T-helper 2 cell treated with Interferon-gamma antibody and Interleukin-4, amounts not matched to agents 100 ng/mL and 5 ng/mL, for 36 hours (primary cell): ENCODE data around the gene HOGA1. TPM values are rescaled to one million over a fixed set of nuclear protein-coding genes. Genes with fewer than 3 reads are reported as not detected.

Source experiments
- intact Hi-C: fragments of 100-400 bp; cut with micrococcal nuclease; formaldehyde crosslinking; loops from one replicate; pipeline ENCODE4 v1.15.1; 2023
- total RNA-seq: library from RNA; stranded (reverse); gene quantifications from 2 replicates; pipeline ENCODE4 v1.2.3, GENCODE V29; 2022

The HOGA1 gene
- total RNA-seq, 1 donor from 2014 or later = not detected

DNA sequence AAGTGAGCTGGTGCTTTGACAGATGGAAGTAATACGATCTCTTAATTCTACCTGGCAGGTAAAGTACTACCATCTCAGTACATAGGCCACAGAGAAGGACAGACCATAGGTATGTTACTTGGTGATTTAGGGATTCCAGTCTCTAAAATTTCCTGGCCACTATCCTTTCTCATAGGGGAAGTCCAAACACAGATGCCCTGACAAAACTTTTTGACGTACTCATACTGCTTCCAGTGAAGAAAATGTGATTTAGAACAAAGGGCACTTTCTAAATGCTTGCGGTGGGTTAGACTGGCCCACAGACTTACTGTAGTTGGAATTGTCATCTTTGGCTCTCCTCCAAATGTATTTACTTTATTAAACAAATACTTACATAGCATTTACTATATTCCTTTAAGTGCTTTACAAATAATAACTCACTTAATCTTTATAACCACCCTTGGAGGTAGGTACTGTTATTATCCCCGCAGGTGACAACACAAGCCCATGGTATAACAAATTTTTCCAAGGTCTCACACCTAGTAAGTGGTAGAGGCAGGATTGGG is 59.3 kb downstream of the HOGA1 start:
- intact Hi-C loops = loop anchor here (5.0 kb wide), 2 partner anchors 241 to 811 kb away; partner anchors contain the start of genes LCOR and RRP12

DNA sequence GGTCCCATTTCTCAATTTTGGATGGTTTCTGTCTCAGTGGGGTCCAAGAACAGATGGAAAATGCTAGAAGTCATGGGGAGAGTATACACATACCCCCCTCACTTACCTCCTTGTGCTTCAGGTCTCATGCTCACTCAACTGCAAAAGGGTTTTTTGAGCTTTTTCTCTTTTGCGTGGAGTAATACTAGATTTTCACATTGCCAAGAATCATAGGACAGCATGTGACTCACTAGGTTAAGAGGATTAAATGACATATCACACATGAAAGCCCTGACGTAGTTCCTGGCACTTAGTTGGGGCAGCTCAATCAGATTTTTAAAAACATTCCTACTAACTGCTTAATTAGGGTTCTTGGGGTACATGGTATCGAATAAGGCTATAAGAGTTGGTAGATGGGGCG is 60.7 kb downstream of the HOGA1 start:
- intact Hi-C loops = loop anchor here (5.0 kb wide), 2 partner anchors 243 to 813 kb away; partner anchors contain the start of genes LCOR and RRP12

DNA sequence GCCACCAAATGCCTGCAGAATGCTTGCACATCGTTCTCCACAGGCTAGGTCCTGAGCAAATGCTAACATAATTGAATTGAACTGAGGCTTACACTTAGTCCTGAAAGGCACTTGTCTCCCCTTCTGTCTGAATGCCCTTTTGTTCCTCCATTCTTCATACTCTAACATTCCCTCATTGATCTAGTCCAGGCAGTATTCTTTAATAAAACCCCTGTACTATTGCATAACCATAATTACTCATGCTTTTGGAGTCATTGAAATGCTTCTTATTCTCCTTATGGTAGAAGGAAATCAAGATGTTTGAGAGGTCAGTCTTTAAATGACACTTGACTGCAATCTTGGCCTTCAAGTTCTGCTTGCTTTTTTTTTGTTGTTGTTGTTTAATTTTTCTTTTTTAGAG is 63.4 kb downstream of the HOGA1 start:
- intact Hi-C loops = no loop called here

DNA sequence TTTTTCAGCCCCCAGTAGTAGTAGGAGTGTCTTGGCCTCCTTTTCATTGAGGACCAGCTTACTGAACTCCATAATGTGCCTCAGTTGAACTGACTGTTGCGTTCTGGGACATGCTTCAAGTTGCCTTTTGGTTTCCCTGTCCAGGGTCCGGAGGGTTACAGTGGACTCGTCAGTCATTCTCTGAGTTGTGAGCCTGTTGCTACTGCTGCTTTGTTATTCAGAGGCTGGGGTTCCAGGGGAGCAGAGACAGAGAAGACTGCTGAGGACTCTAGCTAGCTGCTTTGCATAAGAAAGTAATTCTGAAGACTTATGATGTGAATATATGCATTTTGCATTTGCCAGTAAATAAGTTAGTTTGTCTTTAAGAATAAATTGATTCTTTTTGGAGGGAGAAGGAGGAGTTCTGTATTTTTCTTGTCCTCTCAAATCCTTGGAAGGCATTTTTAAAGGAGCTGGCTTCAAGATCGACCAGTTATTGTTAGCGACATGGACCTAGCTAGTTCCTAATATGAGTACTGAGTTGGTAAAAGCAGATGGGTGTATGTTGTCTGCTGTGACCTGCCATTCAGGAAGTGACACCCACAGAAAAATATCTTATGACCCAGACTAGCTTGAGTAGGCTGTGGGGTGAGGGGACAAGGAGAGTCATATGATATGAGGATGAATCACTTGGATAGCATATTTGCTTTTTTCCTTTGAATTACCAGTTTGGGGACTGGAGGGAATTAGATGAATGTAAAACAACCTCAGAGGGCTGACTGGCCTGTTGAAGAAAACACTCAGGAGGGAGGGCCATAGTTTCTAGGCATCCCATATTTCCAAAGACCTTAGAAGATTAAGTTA is 64.6 kb downstream of the HOGA1 start:
- intact Hi-C loops = loop anchor here (1.0 kb wide), 1 partner anchor 8 kb away; the partner anchor contains the start of gene PI4K2A

DNA sequence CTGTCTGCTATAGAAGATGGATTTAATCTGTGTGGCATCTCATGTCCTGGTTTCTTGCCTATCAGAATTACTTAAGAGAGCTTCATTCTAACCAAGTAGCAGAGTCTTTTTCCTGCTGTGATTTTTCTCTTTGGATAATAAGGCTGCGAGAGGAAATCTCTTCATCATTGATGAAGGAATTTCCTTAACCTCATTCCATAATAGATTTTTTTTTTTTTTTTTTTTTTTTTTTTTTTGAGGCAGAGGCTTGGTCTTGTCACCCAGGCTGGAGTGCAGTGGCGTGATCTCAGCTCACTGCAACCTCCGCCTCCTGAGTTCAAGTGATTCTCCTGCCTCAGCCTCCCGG is 65.2 kb downstream of the HOGA1 start:
- intact Hi-C loops = loop anchor here (1.0 kb wide), 1 partner anchor 9 kb away; the partner anchor contains the start of gene PI4K2A

DNA sequence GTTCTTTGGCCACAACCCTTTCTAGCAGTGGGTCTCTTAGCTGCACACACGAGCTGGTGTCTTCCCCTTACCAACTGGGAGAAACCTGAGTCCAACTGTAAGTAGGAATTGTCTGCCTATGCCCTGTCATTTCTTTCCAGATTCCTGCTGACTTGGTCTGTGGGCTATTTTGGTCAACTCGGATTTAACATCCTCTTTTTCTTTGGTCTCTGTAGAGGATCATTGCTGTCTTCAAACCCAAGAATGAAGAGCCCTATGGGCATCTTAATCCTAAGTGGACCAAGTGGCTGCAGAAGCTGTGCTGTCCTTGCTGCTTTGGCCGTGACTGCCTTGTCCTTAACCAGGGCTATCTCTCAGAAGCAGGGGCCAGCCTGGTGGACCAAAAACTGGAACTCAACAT is 66.5 kb downstream of the HOGA1 start:
- intact Hi-C loops = no loop called here

DNA sequence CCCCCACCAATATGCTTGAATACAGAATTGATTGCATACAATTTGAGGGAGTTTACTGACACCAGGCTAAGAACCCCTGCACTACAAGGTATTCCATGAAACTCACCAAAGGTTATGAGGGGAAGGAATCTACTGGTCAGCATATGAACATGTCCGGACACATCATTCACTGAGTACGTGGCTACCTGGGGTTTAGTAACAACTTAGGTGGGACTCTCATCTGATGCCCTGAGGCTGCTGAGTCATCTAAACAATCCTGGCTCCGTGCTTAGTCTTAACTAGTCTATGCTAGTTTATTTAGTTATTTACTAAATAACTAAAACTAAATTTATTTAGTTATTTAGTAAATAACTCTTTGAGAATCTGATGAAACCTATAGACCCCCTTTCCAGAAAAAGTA is 67.6 kb downstream of the HOGA1 start:
- intact Hi-C loops = no loop called here

DNA sequence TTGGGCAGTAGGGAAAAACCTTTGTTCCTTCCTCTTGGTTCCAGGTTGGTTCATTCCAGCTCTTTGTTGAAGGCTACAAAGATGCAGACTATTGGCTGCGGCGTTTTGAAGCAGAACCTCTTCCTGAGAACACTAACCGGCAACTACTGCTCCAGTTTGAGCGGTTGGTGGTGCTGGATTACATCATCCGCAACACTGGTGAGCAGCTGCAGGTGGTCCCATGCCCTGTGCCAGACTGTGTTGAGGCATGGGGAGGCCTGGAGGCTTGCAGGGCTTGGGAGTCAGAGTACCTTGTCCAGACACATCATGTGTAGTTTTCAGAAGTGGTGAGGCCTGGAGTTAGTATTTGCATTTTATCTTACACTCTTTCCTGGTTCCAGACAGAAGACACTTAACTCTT is 72.6 kb downstream of the HOGA1 start:
- intact Hi-C loops = no loop called here

DNA sequence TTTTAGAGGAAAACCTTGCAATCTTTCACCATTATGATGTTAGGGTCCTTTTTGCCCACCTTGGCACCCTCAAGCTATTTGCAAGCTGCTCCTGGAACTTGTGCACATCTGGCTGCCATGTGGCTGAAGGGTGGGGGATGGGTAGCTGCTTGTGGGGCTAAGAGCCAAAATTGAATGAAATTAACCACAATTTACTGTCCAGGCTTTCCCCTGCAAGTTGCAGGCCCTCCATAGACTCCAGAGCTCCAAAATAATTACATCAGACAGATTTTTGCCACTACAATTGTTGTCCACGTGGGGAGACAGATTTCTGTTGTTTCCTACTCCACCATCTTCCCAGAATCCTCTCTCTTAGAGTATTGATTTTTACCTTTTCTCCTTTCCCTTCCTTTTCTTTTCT is 75.4 kb downstream of the HOGA1 start:
- intact Hi-C loops = no loop called here

Other genes starting within 250 kb of the HOGA1 start
- 9.0 and 10.4 TPM in 2 replicates for gene FRAT2, start 249.7 kb upstream of the HOGA1 start, total RNA-seq
- gene RRP12, start 183.0 kb upstream of the HOGA1 start, total RNA-seq = 33.5 and 40.1 TPM in 2 replicates
- 485 and 486 TPM in 2 replicates for gene PGAM1, start 158.2 kb upstream of the HOGA1 start, total RNA-seq
- gene EXOSC1, start 138.4 kb upstream of the HOGA1 start, total RNA-seq = 53.9 and 55.1 TPM in 2 replicates
- gene ZDHHC16, start 138.2 kb upstream of the HOGA1 start, total RNA-seq = 42.3 and 42.4 TPM in 2 replicates
- 70.2 and 73.2 TPM in 2 replicates for gene MMS19, start 86.0 kb upstream of the HOGA1 start, total RNA-seq
- 0.61 and 0.77 TPM in 2 replicates for gene UBTD1, start 85.5 kb upstream of the HOGA1 start, total RNA-seq
- 0.36 and 0.52 TPM in 2 replicates for gene ANKRD2, start 11.6 kb upstream of the HOGA1 start, total RNA-seq
- not detected in 2 replicates for gene C10orf62, start 5.3 kb downstream of the HOGA1 start, total RNA-seq
- 1.2 and 1.3 TPM in 2 replicates for gene MORN4, start 49.1 kb downstream of the HOGA1 start, total RNA-seq
- 10.9 and 11.9 TPM in 2 replicates for gene PI4K2A, start 56.3 kb downstream of the HOGA1 start, total RNA-seq
- gene AVPI1, start 102.9 kb downstream of the HOGA1 start, total RNA-seq = 1.1 and 1.3 TPM in 2 replicates
- 4.1 and 5.4 TPM in 2 replicates for gene MARVELD1, start 129.3 kb downstream of the HOGA1 start, total RNA-seq
- 33.8 and 33.9 TPM in 2 replicates for gene ZFYVE27, start 152.7 kb downstream of the HOGA1 start, total RNA-seq
- gene SFRP5, start 187.6 kb downstream of the HOGA1 start, total RNA-seq = not detected in 2 replicates